Measurements from ENCODE around the gene SFXN3.

Gene SFXN3

DNA sequence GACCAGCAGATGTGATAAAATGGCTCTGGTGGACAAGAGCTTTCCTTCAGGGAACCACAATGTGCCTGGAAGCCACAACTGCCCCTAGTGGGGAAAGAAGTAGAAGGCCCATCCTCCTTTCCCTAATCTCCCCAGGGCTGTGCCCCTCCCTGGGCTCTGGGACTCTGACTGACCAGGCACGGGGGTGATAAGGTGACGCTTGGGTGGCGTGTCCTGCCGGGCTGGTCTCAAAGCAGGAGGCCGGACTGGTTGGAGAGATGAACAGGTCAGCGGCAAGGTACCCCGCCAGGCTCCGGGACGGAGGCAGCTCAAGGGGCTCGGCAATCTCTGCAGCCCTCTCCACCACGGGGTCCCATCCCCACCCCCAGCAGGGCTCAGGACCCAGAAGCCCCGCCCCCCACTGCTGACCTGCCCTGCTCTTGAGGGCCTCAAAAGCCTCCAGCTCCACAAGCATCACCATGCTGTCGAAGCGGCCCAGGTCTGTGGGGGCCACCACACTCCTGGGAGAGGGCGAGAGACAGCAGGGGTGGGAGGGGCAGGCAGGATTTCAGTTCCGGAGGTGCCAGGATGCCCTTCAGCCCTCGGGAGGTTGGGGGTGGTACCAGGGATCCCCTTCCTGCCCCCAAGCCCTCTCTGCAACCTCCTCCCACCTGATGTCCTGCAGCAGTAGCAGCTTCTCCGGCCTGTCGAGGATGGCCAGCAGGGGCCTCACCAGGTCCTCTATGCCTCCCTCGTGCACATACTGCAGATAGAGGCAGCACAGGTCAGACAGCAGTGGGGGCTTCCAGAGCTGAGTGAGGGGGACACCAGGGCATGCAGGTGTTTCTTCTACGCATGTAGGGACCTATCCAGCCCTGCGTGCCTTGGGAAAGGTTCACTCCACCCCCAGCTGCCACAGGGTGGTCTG is 19.3 kb upstream of the SFXN3 start:
- peak; percentile 34 for TF ChIP-seq CTCF (conservative IDR thresholded peaks at IDR 0.05; ENCODE audit: control insufficient read depth, insufficient read depth, low read depth, low read length)
- no peak for DNase-seq (ENCODE audit: low read depth)
- no peak overlapping the region for H3K4me3 ChIP-seq (ENCODE audit: control insufficient read depth, low read depth, low read length)

DNA sequence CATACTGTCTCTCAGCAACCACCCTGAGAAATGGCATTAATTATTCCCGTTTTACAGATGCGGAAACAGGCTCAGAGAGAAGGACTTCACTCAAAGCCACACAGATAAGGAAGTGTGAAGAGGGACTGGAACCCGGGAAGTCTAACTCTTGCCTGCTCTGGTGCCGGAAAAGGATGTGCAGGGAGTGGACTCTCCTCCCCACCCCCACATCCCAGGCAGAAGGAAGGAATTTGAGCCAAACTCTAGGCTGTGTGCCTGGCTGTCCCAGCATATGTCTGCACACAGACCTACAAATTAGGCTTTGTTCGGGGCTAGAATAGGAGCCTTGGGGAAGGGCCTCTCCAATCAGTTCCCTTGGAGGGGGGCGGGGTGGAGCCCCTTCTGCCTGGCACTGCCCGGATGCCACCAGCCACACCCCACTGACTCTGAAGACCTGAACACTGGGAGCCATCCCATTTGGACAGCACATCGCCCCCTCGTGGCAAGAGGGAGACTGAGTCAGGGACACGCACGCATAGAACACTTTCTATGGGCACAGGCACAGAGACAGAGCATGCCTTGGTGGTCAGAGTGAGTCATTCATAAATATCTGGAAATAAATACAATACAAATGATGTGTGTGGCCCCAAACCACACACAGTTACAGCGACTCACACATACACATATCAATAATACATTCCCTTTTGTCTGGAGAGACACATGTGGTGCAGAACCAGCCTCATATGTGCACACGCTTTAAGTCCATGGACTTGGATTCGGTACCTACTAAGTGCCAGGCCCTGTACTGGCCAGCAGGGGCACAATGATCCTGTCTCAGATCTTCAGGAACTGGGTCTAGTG is 18.3 kb upstream of the SFXN3 start:
- peak; percentile 66 for TF ChIP-seq CTCF (conservative IDR thresholded peaks at IDR 0.05; ENCODE audit: control insufficient read depth, insufficient read depth, low read depth, low read length)
- peak; percentile 94 for DNase-seq (ENCODE audit: low read depth)
- H3K4me3 ChIP-seq (ENCODE audit: control insufficient read depth, low read depth, low read length), result no peak overlapping the region

- no peak for TF ChIP-seq CTCF (conservative IDR thresholded peaks at IDR 0.05; ENCODE audit: control insufficient read depth, insufficient read depth, low read depth, low read length)
- no peak overlapping the region for H3K4me3 ChIP-seq (ENCODE audit: control insufficient read depth, low read depth, low read length)
- no peak for DNase-seq (ENCODE audit: low read depth)
Measured at GRCh38 chr10:101013365-101013825, 17.6 kb upstream of the SFXN3 start.

DNA sequence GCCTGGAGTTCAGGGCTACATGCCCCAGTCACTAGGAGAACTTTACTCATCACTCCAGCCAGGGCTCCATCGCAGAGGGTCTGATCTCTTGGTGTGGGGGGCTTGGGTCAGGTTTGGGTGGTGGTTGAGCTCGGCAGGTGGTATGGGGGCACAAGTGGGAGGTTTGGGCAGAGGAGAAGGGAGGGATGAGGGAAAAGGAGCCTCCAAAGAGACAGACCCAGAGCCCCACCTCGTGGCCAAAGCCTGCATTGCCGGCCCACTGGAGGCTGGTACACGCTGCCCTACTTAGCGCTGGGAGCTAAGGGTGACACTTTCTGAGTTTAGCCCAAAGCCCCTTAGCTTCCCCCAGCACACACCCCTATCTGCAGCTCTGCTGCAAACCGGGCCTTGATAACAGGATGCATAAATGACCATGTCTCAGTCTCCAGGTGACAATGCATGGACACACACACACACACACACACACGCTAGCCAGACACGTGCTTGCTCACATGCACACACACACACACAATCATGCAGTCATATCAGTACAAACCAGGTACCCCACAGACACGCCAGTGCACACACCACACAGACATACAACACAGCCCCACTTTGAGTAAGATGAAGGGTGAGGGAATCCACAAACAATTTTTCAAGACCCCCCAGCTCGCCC is 16.7 kb upstream of the SFXN3 start:
- TF ChIP-seq CTCF (conservative IDR thresholded peaks at IDR 0.05; ENCODE audit: control insufficient read depth, insufficient read depth, low read depth, low read length), result peak; percentile 95
- peak; percentile 67 for DNase-seq (ENCODE audit: low read depth)
- no peak overlapping the region for H3K4me3 ChIP-seq (ENCODE audit: control insufficient read depth, low read depth, low read length)

- no peak overlapping the region for H3K4me3 ChIP-seq (ENCODE audit: control insufficient read depth, low read depth, low read length)
- DNase-seq (ENCODE audit: low read depth), result peak; percentile 98
- no peak for TF ChIP-seq CTCF (conservative IDR thresholded peaks at IDR 0.05; ENCODE audit: control insufficient read depth, insufficient read depth, low read depth, low read length)
Measured at GRCh38 chr10:101014966-101015581, 16.0 kb upstream of the SFXN3 start.

DNA sequence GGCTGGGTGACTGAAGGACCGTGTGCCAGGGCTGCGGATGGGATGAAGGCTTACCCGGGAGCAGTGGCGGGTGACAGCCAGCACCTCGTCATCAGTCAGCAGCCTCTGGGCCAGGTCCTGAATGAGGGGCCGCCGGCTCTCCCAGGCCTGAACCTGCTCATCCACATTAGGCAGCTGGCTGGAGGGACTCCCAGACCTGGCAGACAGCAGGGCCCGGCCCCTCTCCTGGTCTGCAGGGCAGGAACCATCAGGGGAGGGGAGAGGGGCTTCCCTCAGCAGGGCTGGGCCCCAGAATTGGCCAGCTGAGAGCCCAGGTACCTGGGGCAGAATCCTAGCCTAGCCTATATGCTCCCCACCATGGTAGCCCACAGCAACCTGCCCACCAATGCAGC is 15.5 kb upstream of the SFXN3 start:
- no peak for TF ChIP-seq CTCF (conservative IDR thresholded peaks at IDR 0.05; ENCODE audit: control insufficient read depth, insufficient read depth, low read depth, low read length)
- no peak overlapping the region for H3K4me3 ChIP-seq (ENCODE audit: control insufficient read depth, low read depth, low read length)
- no peak for DNase-seq (ENCODE audit: low read depth)

All from fibroblast of mammary gland (primary cell).